Gastroesophageal sphincter (tissue), 3 donors: ENCODE results near the gene SLMAP.

Experiments used
- EP300 ChIP-seq: sonication (generic); formaldehyde crosslinking; IDR thresholded peaks from one replicate; pipeline ENCODE4 v1.6.1; 2017; ENCODE audit warnings: antibody characterized with exemption, mild to moderate bottlenecking
- POLR2A ChIP-seq, 2 donors: fragments of 450-650 bp; IDR thresholded peaks; one replicate each; pipeline ENCODE4 v1.6.1; 2017; ENCODE audit warnings: antibody characterized with exemption in 2 of 2, mild to moderate bottlenecking in 2 of 2, moderate library complexity in 1 of 2
- TF ChIP-seq, protein P1 (sequence below), 4 experiments: fragments of 200-600 bp in 2 of 4; fragments of 450-650 bp in 2 of 4; sonication (generic) in 1 of 4; IDR thresholded peaks; one replicate each; pipeline ENCODE4 v1.5.1; 2017 to 2019; ENCODE audit warnings: antibody characterized with exemption in 4 of 4, mild to moderate bottlenecking in 2 of 4, moderate library complexity in 2 of 4

GRCh38 chr3:57942872-57943283 lies 186.8 kb downstream of the SLMAP start:
- TF ChIP-seq EP300 (no peak), POLR2A (IDR thresholded peaks at IDR 0.05) (no peak)
- TF ChIP-seq, protein P1, sequence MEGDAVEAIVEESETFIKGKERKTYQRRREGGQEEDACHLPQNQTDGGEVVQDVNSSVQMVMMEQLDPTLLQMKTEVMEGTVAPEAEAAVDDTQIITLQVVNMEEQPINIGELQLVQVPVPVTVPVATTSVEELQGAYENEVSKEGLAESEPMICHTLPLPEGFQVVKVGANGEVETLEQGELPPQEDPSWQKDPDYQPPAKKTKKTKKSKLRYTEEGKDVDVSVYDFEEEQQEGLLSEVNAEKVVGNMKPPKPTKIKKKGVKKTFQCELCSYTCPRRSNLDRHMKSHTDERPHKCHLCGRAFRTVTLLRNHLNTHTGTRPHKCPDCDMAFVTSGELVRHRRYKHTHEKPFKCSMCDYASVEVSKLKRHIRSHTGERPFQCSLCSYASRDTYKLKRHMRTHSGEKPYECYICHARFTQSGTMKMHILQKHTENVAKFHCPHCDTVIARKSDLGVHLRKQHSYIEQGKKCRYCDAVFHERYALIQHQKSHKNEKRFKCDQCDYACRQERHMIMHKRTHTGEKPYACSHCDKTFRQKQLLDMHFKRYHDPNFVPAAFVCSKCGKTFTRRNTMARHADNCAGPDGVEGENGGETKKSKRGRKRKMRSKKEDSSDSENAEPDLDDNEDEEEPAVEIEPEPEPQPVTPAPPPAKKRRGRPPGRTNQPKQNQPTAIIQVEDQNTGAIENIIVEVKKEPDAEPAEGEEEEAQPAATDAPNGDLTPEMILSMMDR (IDR thresholded peaks at IDR 0.05): no peak
